GM23248 (cell line): ENCODE results near the gene CKM. TPM values are rescaled to one million over a fixed set of nuclear protein-coding genes. Genes with fewer than 3 reads are reported as not detected.
A peak's percentile ranks its signal among the peaks of the same experiment; 100 is the strongest.

Source experiments
- DNase-seq: peaks from one replicate; pipeline ENCODE4 v3.0.0-alpha.2; 2015
- H2AFZ ChIP-seq: fragments of 200-600 bp; sonication (generic); 2 replicates; pipeline ENCODE4 v1.6.1; 2016; ENCODE audit warnings: antibody characterized with exemption
- H3F3A ChIP-seq: fragments of 200-600 bp; sonication (generic); 2 replicates; pipeline ENCODE4 v1.6.1; 2016; ENCODE audit warnings: mild to moderate bottlenecking, antibody characterized with exemption, mixed run types; ENCODE audit not compliant: insufficient read depth
- H3K27ac ChIP-seq: fragments of 200-600 bp; sonication (generic); 2 replicates; pipeline ENCODE4 v1.5.1; 2016; ENCODE audit warnings: mild to moderate bottlenecking
- H3K27me3 ChIP-seq: fragments of 200-600 bp; sonication (generic); replicated peaks from 2 replicates; pipeline ENCODE4 v1.6.1; 2016; ENCODE audit warnings: mild to moderate bottlenecking; ENCODE audit not compliant: insufficient read depth
- H3K36me3 ChIP-seq: fragments of 200-600 bp; sonication (generic); 2 replicates; pipeline ENCODE4 v1.6.1; 2016; ENCODE audit warnings: low read depth, mild to moderate bottlenecking
- H3K4me1 ChIP-seq: fragments of 200-600 bp; sonication (generic); 2 replicates; pipeline ENCODE4 v1.6.1; 2016; ENCODE audit warnings: mild to moderate bottlenecking; ENCODE audit not compliant: insufficient read depth
- H3K4me2 ChIP-seq: fragments of 200-600 bp; sonication (generic); one replicate; pipeline ENCODE4 v1.6.1; 2016; ENCODE audit warnings: mild to moderate bottlenecking; ENCODE audit not compliant: unreplicated experiment
- H3K4me3 ChIP-seq: fragments of 200-600 bp; sonication (generic); 2 replicates; pipeline ENCODE4 v1.5.1; 2016; ENCODE audit warnings: mild to moderate bottlenecking
- H3K79me2 ChIP-seq: fragments of 200-600 bp; sonication (generic); 2 replicates; pipeline ENCODE4 v1.6.1; 2016; ENCODE audit warnings: mild to moderate bottlenecking; ENCODE audit not compliant: insufficient read depth
- H3K9ac ChIP-seq: fragments of 200-600 bp; sonication (generic); 2 replicates; pipeline ENCODE4 v1.6.1; 2016; ENCODE audit warnings: mild to moderate bottlenecking
- H3K9me2 ChIP-seq: fragments of 200-600 bp; sonication (generic); 2 replicates; pipeline ENCODE4 v1.6.1; 2016; ENCODE audit warnings: mixed run types, mild to moderate bottlenecking, moderate library complexity; ENCODE audit not compliant: insufficient read depth
- H3K9me3 ChIP-seq: fragments of 200-600 bp; sonication (generic); one replicate; pipeline ENCODE4 v1.6.1; 2017; ENCODE audit warnings: low read depth
- H4K20me1 ChIP-seq: fragments of 200-600 bp; sonication (generic); 2 replicates; pipeline ENCODE4 v1.6.0; 2016; ENCODE audit not compliant: insufficient read depth
- EZH2 ChIP-seq: fragments of 200-600 bp; sonication (generic); IDR thresholded peaks from 2 replicates; pipeline ENCODE4 v1.6.1; 2018; ENCODE audit warnings: antibody characterized with exemption, mild to moderate bottlenecking; ENCODE audit not compliant: insufficient read depth, poor library complexity, severe bottlenecking
- EZH2phosphoT487 ChIP-seq: fragments of 200-600 bp; sonication (generic); IDR thresholded peaks from 2 replicates; pipeline ENCODE4 v1.6.1; 2018; ENCODE audit warnings: antibody characterized with exemption, moderate library complexity, mild to moderate bottlenecking, low read depth; ENCODE audit not compliant: insufficient read depth
- WGBS, 2 experiments: methylation state at CpG; one replicate each; pipeline ENCODE4 v1.1.6; 2015 to 2017; ENCODE audit warnings: low lambda C conversion rate in 2 of 2, low coverage in 1 of 2; ENCODE audit errors: missing lambda C conversion rate in 2 of 2; 5-methylcytosine and 5-hydroxymethylcytosine counted together
- in situ Hi-C: fragments of 300-500 bp; cut with MboI; formaldehyde crosslinking; loops from 2 replicates; pipeline ENCODE4 v1.15.0; 2020
- polyA plus RNA-seq: library from polyadenylated mRNA; unstranded; fragments of >200 nt; fragmentation: Nextera tagmentation; extraction: Ambion mirVana; gene quantifications from 2 replicates; pipeline ENCODE4 v1.2.1, GENCODE V29; 2016
- total RNA-seq: library from RNA; depleted of rRNA; stranded (reverse); fragments of >200 nt; shearing (Covaris generic); gene quantifications from 2 replicates; pipeline ENCODE4 v1.2.3, GENCODE V29; 2014; rRNA removed

CKM gene
- total RNA-seq (not detected in 2 replicates), polyA plus RNA-seq (0.11 TPM in 1 of 2 replicates, not detected in the other)

GRCh38 chr19:45322744-45323281 lies at the start of gene CKM:
Gene CKM, minus strand, starts transcription at chr19:45322875. Its CDS starts 3,162 bp downstream, at chr19:45319713.
- H2AFZ ChIP-seq: peak within 1 kb of the TSS; percentile 58; the same call in 1 of the 2 replicates
- DNase-seq: no peak
- H3K36me3 ChIP-seq: no peaks in the 10 kb centered on the region
- no peaks in the 10 kb centered on the region for H3K9me3 ChIP-seq
- no peaks in the 10 kb centered on the region for H3K4me1 ChIP-seq
- no peaks in the 10 kb centered on the region for H3F3A ChIP-seq
- in situ Hi-C loops: no loop called here
- H3K4me2 ChIP-seq: peak within 1 kb of the TSS; percentile 65
- no peaks in the 10 kb centered on the region for H4K20me1 ChIP-seq
- H3K4me3 ChIP-seq: peak within 1 kb of the TSS; percentile 47
- no peaks in the 10 kb centered on the region for H3K9me2 ChIP-seq
- no peak for TF ChIP-seq EZH2phosphoT487
- no peak for TF ChIP-seq EZH2
- WGBS, 2 experiments: 11 to 12% methylated on average over 9 to 14 of the region's 15 CpGs
- H3K9ac ChIP-seq: no peak within 1 kb of the TSS
- no peaks in the 10 kb centered on the region for H3K79me2 ChIP-seq
- peaks cover 14% of the 10 kb centered on the region for H3K27me3 ChIP-seq
- no peak within 1 kb of the TSS for H3K27ac ChIP-seq

DNA sequence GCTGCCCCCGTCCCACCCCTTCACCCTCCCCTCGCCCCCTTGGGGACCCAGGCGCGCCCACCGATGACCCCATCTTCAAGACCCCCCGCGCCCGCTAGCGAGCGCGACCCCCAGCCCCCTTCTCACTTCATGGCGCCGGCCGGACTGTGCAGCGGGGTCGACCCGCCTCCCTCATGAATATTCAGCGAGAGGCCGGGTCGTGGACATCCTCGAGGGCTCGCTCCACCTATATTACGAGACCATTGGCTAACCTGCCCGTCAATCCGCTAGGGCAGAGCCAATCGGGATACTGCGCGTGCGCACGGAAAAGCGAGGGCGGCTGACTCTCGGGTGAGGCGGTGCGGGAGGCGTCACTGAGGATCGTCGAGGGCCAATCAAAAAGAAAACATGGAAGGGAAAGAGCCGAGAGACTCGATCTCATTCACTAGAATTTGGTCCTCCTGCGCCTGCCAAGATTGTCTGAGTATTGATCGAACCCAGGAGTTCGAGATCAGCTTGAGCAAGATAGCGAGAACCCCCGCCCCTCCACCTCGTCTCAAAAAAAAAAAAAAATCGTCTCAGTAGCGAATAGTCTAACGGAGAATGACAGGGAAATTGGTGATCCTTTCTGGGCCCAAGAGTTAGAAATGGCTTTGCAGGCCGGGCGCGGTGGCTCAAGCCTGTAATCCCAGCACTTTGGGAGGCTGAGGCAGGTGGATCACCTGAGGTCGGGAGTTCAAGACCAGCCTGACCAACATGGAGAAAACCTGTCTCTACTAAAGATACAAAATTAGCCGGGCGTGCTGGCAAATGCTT lies 47.9 kb upstream of the CKM start, which contains the start of gene ERCC2:
ERCC2 (minus strand) TSS at position 164 of the 795 bp plus-strand sequence; CDS start at position 131, 33 bp downstream.
- in situ Hi-C loops: no loop called here
- Histone ChIP-seq H3K79me2 (peaks cover 18% of the 10 kb centered on the region), H2AFZ (peak within 1 kb of the TSS; percentile 87), H3K36me3 (no peaks in the 10 kb centered on the region), H3K4me3 (peak within 1 kb of the TSS; percentile 79), H3K4me1 (peaks cover 11% of the 10 kb centered on the region), H3F3A (0 out of 2 replicates have a peak, but pooled peaks cover under 1% of the 10 kb centered on the region), H3K9ac (peak within 1 kb of the TSS; percentile 79), H4K20me1 (no peaks in the 10 kb centered on the region), H3K9me2 (no peaks in the 10 kb centered on the region), H3K9me3 (no peaks in the 10 kb centered on the region), H3K4me2 (peak within 1 kb of the TSS; percentile 92), H3K27me3 (no peaks in the 10 kb centered on the region), H3K27ac (peak within 1 kb of the TSS; percentile 80)
- DNase-seq: peak; percentile 99
- no peak for TF ChIP-seq EZH2
- TF ChIP-seq EZH2phosphoT487: no peak
- WGBS, 2 experiments: 1 to 5% methylated on average over 34 to 55 of the region's 55 CpGs

DNA sequence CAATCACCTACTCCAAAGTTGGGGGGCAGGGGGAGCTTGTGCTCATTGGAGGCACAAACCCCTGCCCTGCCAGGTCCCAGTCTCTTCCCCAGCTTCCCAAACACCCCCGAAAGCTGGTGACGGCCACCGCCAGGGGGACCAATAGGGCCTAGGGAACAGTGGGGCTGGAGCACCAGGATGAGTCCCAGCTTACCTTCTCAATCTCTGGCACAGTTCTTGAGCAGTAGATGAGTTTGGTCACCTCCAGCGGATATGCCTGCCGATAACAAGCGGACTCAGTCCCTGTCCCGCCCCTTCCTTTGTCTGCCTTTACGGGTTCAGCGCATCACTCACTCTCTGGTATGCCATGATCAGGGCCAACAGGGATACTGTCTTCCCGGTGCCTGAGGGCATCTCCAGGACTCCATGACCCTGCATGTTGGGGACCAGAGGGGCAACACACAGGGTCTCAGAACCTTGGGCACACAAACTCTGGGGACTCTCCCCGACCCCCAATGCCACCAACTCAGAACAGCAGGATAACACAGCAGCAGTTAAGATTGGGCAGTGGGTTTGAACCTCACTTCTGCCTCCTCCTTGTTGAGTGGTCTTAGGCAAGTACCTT lies 46.2 kb upstream of the CKM start:
- Histone ChIP-seq H3K79me2 (peaks cover 18% of the 10 kb centered on the region), H3K27ac (no peak overlapping the region), H4K20me1 (no peaks in the 10 kb centered on the region), H3K4me2 (peak overlapping the region; percentile 92), H3K27me3 (no peaks in the 10 kb centered on the region), H2AFZ (no peak overlapping the region), H3K4me1 (peaks cover 11% of the 10 kb centered on the region), H3K36me3 (no peaks in the 10 kb centered on the region), H3F3A (no peaks in the 10 kb centered on the region), H3K4me3 (no peak overlapping the region), H3K9me2 (no peaks in the 10 kb centered on the region), H3K9me3 (no peaks in the 10 kb centered on the region), H3K9ac (no peak overlapping the region)
- in situ Hi-C loops: no loop called here
- no peak for DNase-seq
- TF ChIP-seq EZH2phosphoT487 (no peak), EZH2 (no peak)
- 92 to 95% methylated on average over 11 of the region's 11 CpGs for WGBS, 2 experiments

GRCh38 chr19:45368127-45368526 lies 45.5 kb upstream of the CKM start:
- H3K36me3 ChIP-seq: no peaks in the 10 kb centered on the region

More at GRCh38 chr19:45368127-45368526, 45.5 kb upstream of the CKM start:
- TF ChIP-seq EZH2phosphoT487 (no peak), EZH2 (no peak)
- Histone ChIP-seq H3K79me2 (peaks cover 18% of the 10 kb centered on the region), H3K9me3 (no peaks in the 10 kb centered on the region), H4K20me1 (no peaks in the 10 kb centered on the region), H3K4me1 (peaks cover 11% of the 10 kb centered on the region), H3K9me2 (no peaks in the 10 kb centered on the region), H3F3A (no peaks in the 10 kb centered on the region), H2AFZ (no peak overlapping the region), H3K27me3 (no peaks in the 10 kb centered on the region), H3K4me3 (no peak overlapping the region), H3K4me2 (no peak overlapping the region), H3K27ac (no peak overlapping the region), H3K9ac (no peak overlapping the region)
- no peak for DNase-seq
- in situ Hi-C loops: no loop called here
- 98 to 99% methylated on average over 4 of the region's 4 CpGs for WGBS, 2 experiments
